WTC11 (cell line): ENCODE measurements around the gene ABAT.

Experiments
- CREM ChIP-seq: sonication (generic); formaldehyde crosslinking; IDR thresholded peaks from 2 replicates; pipeline ENCODE4 v1.8.1; 2022; ENCODE audit warnings: mild to moderate bottlenecking, missing genetic modification reagents, moderate library complexity
- IRF1 ChIP-seq: sonication (generic); formaldehyde crosslinking; IDR thresholded peaks from 2 replicates; pipeline ENCODE4 v1.8.0; 2023; ENCODE audit warnings: missing genetic modification reagents
- KAT7 ChIP-seq: sonication (generic); formaldehyde crosslinking; IDR thresholded peaks from 2 replicates; pipeline ENCODE4 v1.8.1; 2023; ENCODE audit warnings: missing genetic modification reagents, mild to moderate bottlenecking, borderline replicate concordance
- NFATC4 ChIP-seq: fragments of 250-450 bp; sonication (Bioruptor Pico); IDR thresholded peaks from 2 replicates; pipeline ENCODE4 v1.9.0; 2021; ENCODE audit warnings: mild to moderate bottlenecking
- NFYB ChIP-seq: sonication (generic); formaldehyde crosslinking; conservative IDR thresholded peaks from 2 replicates; pipeline ENCODE4 v1.8.0; 2022; ENCODE audit warnings: low read depth, missing genetic modification reagents
- RELA ChIP-seq: sonication (generic); formaldehyde crosslinking; IDR thresholded peaks from 2 replicates; pipeline ENCODE4 v1.8.1; 2022; ENCODE audit warnings: missing genetic modification reagents, mild to moderate bottlenecking, borderline replicate concordance
- TEAD4 ChIP-seq: sonication (generic); formaldehyde crosslinking; IDR thresholded peaks from 2 replicates; pipeline ENCODE4 v1.8.0; 2022; ENCODE audit warnings: mild to moderate bottlenecking, missing genetic modification reagents
- TF ChIP-seq, protein P1 (sequence below): fragments of 200-600 bp; IDR thresholded peaks from 2 replicates; pipeline ENCODE4 v1.8.0; 2022; ENCODE audit warnings: antibody characterized with exemption

- TF ChIP-seq, protein P1, sequence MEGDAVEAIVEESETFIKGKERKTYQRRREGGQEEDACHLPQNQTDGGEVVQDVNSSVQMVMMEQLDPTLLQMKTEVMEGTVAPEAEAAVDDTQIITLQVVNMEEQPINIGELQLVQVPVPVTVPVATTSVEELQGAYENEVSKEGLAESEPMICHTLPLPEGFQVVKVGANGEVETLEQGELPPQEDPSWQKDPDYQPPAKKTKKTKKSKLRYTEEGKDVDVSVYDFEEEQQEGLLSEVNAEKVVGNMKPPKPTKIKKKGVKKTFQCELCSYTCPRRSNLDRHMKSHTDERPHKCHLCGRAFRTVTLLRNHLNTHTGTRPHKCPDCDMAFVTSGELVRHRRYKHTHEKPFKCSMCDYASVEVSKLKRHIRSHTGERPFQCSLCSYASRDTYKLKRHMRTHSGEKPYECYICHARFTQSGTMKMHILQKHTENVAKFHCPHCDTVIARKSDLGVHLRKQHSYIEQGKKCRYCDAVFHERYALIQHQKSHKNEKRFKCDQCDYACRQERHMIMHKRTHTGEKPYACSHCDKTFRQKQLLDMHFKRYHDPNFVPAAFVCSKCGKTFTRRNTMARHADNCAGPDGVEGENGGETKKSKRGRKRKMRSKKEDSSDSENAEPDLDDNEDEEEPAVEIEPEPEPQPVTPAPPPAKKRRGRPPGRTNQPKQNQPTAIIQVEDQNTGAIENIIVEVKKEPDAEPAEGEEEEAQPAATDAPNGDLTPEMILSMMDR, result no peak
- TF ChIP-seq KAT7 (CRISPR knock-in tag) (no peak), CREM (CRISPR knock-in tag) (no peak), TEAD4 (CRISPR knock-in tag) (no peak), NFYB (CRISPR knock-in tag) (no peak), RELA (CRISPR knock-in tag) (no peak), NFATC4 (CRISPR knock-in tag) (no peak), IRF1 (no peak)
Observed at GRCh38 chr16:8645831-8646230, 28.6 kb upstream of the ABAT start.
